Neural cell (in vitro differentiated cells): ENCODE measurements around the gene OSBP2.

Experiments
- CTCF ChIP-seq: fragments of 450-650 bp; IDR thresholded peaks from 2 replicates; pipeline ENCODE4 v1.5.1; 2014; ENCODE audit warnings: antibody characterized with exemption, mild to moderate bottlenecking, moderate library complexity; ENCODE audit not compliant: poor library complexity, severe bottlenecking
- EP300 ChIP-seq: fragments of 450-650 bp; conservative IDR thresholded peaks from 2 replicates; pipeline ENCODE4 v1.6.1; 2014; ENCODE audit warnings: antibody characterized with exemption, mild to moderate bottlenecking, moderate library complexity; ENCODE audit not compliant: poor library complexity, severe bottlenecking
- EZH2 ChIP-seq: fragments of 200-600, 300-800 bp; shearing (Covaris generic), sonication (generic); IDR thresholded peaks from 2 replicates; pipeline ENCODE4 v1.6.1; 2014; ENCODE audit warnings: antibody characterized with exemption, low read length, borderline replicate concordance, mild to moderate bottlenecking; ENCODE audit not compliant: insufficient read depth, poor library complexity, severe bottlenecking
- POLR2AphosphoS5 ChIP-seq: IDR thresholded peaks from 2 replicates; pipeline ENCODE4 v1.6.1; 2012
- RAD21 ChIP-seq: fragments of 450-650 bp; conservative IDR thresholded peaks from 2 replicates; pipeline ENCODE4 v1.6.1; 2014; ENCODE audit warnings: antibody characterized with exemption, mild to moderate bottlenecking, moderate library complexity
- REST ChIP-seq: IDR thresholded peaks from 2 replicates; pipeline ENCODE4 v1.6.1; 2012; ENCODE audit warnings: borderline replicate concordance

GRCh38 chr22:30774566-30774965 lies 79.9 kb downstream of the OSBP2 start:
- no peak for TF ChIP-seq CTCF
- no peak for TF ChIP-seq EP300
- no peak for TF ChIP-seq POLR2AphosphoS5
- no peak for TF ChIP-seq EZH2
- no peak for TF ChIP-seq REST
- no peak for TF ChIP-seq RAD21
